Ovary (tissue), 9 donors: ENCODE measurements around the gene AKAP12. TPM values are rescaled to one million over a fixed set of nuclear protein-coding genes. Genes with fewer than 3 reads are reported as not detected.
"Not testable (repeated sequence)": the region's sequence is repeated elsewhere in the genome, so short reads cannot be mapped to it uniquely, and the experiment has no call there.

ENCODE experiments used
- DNase-seq, 5 donors: peaks; one replicate each; pipeline ENCODE4 v3.0.0-alpha.2; 2019 to 2020
- H3K27ac ChIP-seq, 2 donors: fragments of 200-600 bp; one replicate each; pipeline versions ENCODE4 v1.5.1 to v1.8.0; 2019 to 2022
- H3K27me3 ChIP-seq: fragments of 200-600 bp; one replicate; pipeline ENCODE4 v1.8.0; 2022
- H3K36me3 ChIP-seq: fragments of 200-600 bp; sonication (generic); one replicate; pipeline ENCODE4 v1.5.1; 2019
- H3K4me1 ChIP-seq: one replicate; pipeline ENCODE4 v1.8.1; 2013; ENCODE audit warnings: mild to moderate bottlenecking, moderate library complexity; ENCODE audit not compliant: insufficient read depth
- H3K4me3 ChIP-seq: fragments of 200-600 bp; sonication (generic); one replicate; pipeline ENCODE4 v1.5.1; 2017
- H3K9me3 ChIP-seq, 2 donors: fragments of 200-600 bp in 1 of 2; sonication (generic) in 1 of 2; one replicate each; pipeline versions ENCODE4 v1.5.1 to v1.8.1; 2013 to 2019; ENCODE audit warnings: mild to moderate bottlenecking in 1 of 2, moderate library complexity in 1 of 2
- CTCF ChIP-seq, 3 donors: fragments of 450-650 bp in 2 of 3; fragments of 200-600 bp in 1 of 3; IDR thresholded peaks; one replicate each; pipeline versions ENCODE4 v1.5.1 to v1.8.0; 2016 to 2022; ENCODE audit warnings: antibody characterized with exemption in 3 of 3, mild to moderate bottlenecking in 1 of 3
- EP300 ChIP-seq: sonication (generic); formaldehyde crosslinking; IDR thresholded peaks from one replicate; pipeline ENCODE4 v1.6.1; 2017; ENCODE audit warnings: antibody characterized with exemption
- POLR2A ChIP-seq: fragments of 450-650 bp; IDR thresholded peaks from one replicate; pipeline ENCODE4 v1.6.1; 2017; ENCODE audit warnings: antibody characterized with exemption, mild to moderate bottlenecking, moderate library complexity
- WGBS, 3 donors: extraction: QIAGEN DNeasy Blood & Tissue Kit in 1 of 3; methylation state at CpG; one replicate each; pipeline versions ENCODE4 v1.1.5 to v1.1.7; 2013 to 2017; 5-methylcytosine and 5-hydroxymethylcytosine counted together
- intact Hi-C, 4 donors: fragments of 100-400 bp; cut with DNase I; formaldehyde crosslinking; loops; one replicate each; pipeline versions ENCODE4 v1.11.0 to v1.15.1; 2022 to 2023
- polyA plus RNA-seq, 2 donors: library from polyadenylated mRNA; stranded (reverse); fragments of 200-250 nt in 1 of 2; fragments of 350-450 nt in 1 of 2; fragmentation: Illumina TruSeq in 1 of 2; extraction: RNeasy Lipid Tissue Mini Kit (QIAGEN cat#74804) in 1 of 2; gene quantifications; one replicate each; pipeline ENCODE4 v1.2.3, GENCODE V29; 2013 to 2014
- total RNA-seq, 7 donors: library from RNA; depleted of rRNA in 2 of 7; stranded (reverse); fragments of >200 nt in 2 of 7; fragmentation: NEBNext Ultra II Directional in 3 of 7; extraction: Animal tissue kit (Norgen Biotek cat#: 25700) in 3 of 7; gene quantifications; one replicate each; pipeline versions ENCODE4 v1.1.0 to v1.2.4, GENCODE V29; 2016 to 2023
- donor health status: DM: no; HTN: no; CAD: no; lungs with moderate emphysema.
- donor health status: DM: no; HTN: no; CAD: no.
- donor health status: Bipolar disorder and iron deficiency.
- donor health status: DM: yes; HTN: yes; CAD: no.
- donor health status: DM: no; HTN: no; CAD: no.
- donor health status: DM: yes; HTN: yes; CAD: no.

Gene AKAP12
- total and polyA plus RNA-seq, 9 donors: 67.2 to 246 (median 125) TPM

DNA sequence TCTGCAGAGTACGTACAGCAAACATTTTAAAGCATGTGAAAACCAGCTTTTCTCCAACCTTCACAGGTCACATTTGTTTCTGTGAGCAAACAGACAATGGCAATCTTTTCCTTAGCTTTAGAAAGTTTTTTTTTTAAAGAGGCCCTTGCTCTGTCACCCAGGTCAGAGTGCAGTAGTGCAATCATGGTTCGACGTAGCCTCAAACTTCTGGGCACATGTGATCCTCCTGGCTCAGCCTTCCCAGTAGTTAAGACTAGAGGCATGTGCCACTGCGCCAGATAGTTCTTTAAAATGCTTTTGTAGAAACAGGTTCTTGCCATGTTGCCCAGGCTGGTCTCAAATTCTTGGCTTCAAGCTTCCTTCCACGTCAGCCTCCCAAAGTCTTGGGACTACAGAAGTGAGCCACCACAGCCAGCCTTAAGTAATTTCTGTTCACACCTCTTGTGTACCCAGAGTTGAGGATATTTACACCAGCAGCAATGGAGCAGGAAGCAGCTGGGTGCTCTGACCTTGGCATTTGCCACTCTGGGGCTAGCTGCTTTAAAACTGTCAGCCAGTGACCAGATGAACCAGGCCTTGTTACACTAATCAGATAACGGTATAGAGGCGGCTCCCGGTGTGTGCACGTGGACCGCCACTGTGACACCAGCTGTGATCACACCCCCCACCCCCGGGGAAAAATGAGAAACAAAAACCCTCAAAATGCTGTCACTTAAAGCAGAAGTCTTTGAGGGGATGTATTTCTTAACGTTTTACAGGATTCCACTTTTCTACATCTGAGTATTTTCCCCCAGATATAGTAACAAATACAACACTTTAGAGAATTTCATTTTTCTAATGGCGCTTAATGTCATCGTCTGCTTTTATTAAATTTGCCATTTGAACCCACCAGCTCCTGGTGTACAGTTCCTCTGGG lies 71.3 kb downstream of the AKAP12 start:
- Histone ChIP-seq H3K9me3 (no peaks in the 10 kb centered on the region), H3K4me1 (peaks cover 9% of the 10 kb centered on the region), H3K36me3 (no peaks in the 10 kb centered on the region), H3K27ac (peak overlapping the region in 1 of 2 donors; percentile 65), H3K27me3 (no peaks in the 10 kb centered on the region), H3K4me3 (no peak overlapping the region)
- DNase-seq: no peak
- intact Hi-C loops: loop anchor here in 2 of 4 donors (5.0 to 10.0 kb wide), 2 partner anchors 66 to 301 kb away; no protein-coding TSS in a partner anchor
- TF ChIP-seq CTCF (IDR thresholded peaks at IDR 0.05): no peak
- TF ChIP-seq EP300: no peak
- TF ChIP-seq POLR2A: no peak
- 66 to 81% (median 75%) methylated on average over 14 of the region's 14 CpGs for WGBS, 3 donors

- TF ChIP-seq EP300: no peak
- TF ChIP-seq CTCF (IDR thresholded peaks at IDR 0.05): no peak
- no peak for TF ChIP-seq POLR2A
- WGBS, 3 donors: 5 to 18% (median 9%) methylated on average over 5 of the region's 5 CpGs
- H3K27ac ChIP-seq: peak overlapping the region in 1 of 2 donors; percentile 65
- intact Hi-C loops: loop anchor here in 2 of 4 donors (5.0 to 10.0 kb wide), 2 partner anchors 68 to 299 kb away; no protein-coding TSS in a partner anchor
- peaks cover 13% of the 10 kb centered on the region for H3K4me1 ChIP-seq
- no peaks in the 10 kb centered on the region for H3K9me3 ChIP-seq
- DNase-seq: peak in 2 of 5 donors; percentile 28 to 63
- no peaks in the 10 kb centered on the region for H3K27me3 ChIP-seq
- H3K4me3 ChIP-seq: no peak overlapping the region
- no peaks in the 10 kb centered on the region for H3K36me3 ChIP-seq
These were observed 73.3 kb downstream of the AKAP12 start for GRCh38 chr6:151313066-151313491.

GRCh38 chr6:151315661-151316060 lies 75.9 kb downstream of the AKAP12 start:
- intact Hi-C loops: loop anchor here in 1 of 4 donors (10.0 kb wide), 1 partner anchor 71 kb away; no protein-coding TSS in a partner anchor
- not testable (repeated sequence) for H3K36me3 ChIP-seq, H3K27me3 ChIP-seq, H3K4me3 ChIP-seq, H3K27ac ChIP-seq, DNase-seq, H3K9me3 ChIP-seq
- 93 to 97% (median 96%) methylated on average over 3 of the region's 3 CpGs for WGBS, 3 donors
- H3K4me1 ChIP-seq: peaks cover 10% of the 10 kb centered on the region

DNA sequence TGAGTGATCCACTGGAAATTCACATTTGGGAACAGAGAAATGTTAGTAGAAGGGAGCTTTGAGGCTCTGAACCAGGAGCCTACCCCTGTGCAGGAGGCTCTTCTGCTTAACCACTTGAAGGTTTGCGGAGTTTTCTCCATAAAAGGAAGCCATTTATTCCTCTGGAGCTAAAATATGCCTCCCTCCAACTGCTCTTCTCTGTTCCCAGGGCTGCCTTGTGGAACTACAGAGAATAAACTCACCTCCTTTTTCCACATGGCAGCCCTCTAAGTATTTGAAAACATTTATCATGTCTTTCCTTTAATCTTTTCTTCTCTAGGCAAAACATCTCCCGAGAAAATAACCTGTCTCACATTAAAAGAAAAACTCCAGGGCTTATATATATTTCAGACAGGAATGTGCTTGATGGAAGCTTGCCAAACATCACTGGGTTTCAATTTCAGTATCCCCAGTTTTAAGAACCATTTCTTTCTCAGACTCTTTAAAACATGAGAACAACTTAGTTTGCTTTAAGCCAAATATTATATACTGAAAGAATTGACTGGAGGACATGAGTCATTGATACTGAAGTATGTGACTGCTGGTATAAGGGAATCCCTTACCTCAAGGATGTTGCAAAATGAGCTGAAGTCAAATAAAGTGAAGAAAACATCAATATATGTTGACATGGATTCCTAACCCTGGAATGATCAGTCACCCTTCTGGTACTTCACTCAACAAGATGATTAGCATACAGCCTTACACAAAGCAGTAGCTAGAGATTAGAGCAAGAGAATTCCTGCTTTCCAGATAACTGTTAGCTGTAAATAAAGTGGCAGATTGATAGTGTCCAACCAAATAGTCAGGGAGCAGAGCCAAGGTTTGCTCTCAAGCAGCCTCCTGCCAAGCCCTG lies 77.6 kb downstream of the AKAP12 start:
- no peak for TF ChIP-seq CTCF (IDR thresholded peaks at IDR 0.05)
- TF ChIP-seq EP300: no peak
- no peak for TF ChIP-seq POLR2A
- peak overlapping the region; percentile 13 to 24 for H3K27ac ChIP-seq
- H3K4me3 ChIP-seq: no peak overlapping the region
- H3K9me3 ChIP-seq: no peaks in the 10 kb centered on the region
- 45 to 47% (median 46%) methylated on average over 2 of the region's 2 CpGs for WGBS, 3 donors
- intact Hi-C loops: loop anchor here in 1 of 4 donors (10.0 kb wide), 1 partner anchor 73 kb away; no protein-coding TSS in a partner anchor
- H3K36me3 ChIP-seq: no peaks in the 10 kb centered on the region
- H3K27me3 ChIP-seq: no peaks in the 10 kb centered on the region
- H3K4me1 ChIP-seq: peaks cover 7% of the 10 kb centered on the region
- no peak for DNase-seq
